ENCODE data around the gene HDAC4.

The HDAC4 gene

DNA sequence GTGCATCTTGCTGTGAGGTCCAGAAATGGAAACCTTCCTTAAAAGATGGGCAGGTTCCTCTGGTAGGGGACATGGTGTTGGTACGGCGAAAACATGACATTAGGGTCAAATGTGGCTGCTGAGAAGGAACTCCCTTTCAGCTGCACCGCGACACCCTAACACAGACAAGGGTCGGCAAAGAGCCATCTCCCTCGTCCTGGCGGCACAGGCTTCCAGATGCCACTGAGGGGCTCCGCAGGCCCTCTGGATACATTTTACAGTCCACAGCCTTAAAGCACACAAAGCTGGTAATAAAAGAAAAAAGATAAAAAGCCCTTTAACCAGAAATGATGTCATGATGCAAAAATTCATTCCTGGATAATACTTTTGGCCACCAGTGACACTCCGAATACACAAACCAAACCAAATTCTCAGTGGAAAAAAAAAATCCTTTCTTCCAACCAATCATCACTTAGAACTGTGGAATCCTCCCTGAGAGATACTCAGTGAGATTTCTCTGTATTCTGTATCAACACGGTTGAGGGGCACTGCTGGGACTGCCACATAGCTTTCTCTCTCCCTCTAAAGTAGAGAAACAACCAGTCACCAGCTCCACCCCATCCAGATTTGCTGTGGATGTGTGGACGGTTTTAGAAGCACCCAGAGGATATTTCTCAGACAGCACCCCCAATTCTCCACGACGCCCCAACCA is 174.8 kb downstream of the HDAC4 start:
- in situ Hi-C loops (cut with MboI; ENCODE audit: low pct_unique_long_range_greater_than_20kb, low sequenced_read_pairs, unreplicated experiment), result no loop called here
- no peak for DNase-seq (ENCODE audit: low spot score)
- TF ChIP-seq, protein P1, sequence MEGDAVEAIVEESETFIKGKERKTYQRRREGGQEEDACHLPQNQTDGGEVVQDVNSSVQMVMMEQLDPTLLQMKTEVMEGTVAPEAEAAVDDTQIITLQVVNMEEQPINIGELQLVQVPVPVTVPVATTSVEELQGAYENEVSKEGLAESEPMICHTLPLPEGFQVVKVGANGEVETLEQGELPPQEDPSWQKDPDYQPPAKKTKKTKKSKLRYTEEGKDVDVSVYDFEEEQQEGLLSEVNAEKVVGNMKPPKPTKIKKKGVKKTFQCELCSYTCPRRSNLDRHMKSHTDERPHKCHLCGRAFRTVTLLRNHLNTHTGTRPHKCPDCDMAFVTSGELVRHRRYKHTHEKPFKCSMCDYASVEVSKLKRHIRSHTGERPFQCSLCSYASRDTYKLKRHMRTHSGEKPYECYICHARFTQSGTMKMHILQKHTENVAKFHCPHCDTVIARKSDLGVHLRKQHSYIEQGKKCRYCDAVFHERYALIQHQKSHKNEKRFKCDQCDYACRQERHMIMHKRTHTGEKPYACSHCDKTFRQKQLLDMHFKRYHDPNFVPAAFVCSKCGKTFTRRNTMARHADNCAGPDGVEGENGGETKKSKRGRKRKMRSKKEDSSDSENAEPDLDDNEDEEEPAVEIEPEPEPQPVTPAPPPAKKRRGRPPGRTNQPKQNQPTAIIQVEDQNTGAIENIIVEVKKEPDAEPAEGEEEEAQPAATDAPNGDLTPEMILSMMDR (IDR thresholded peaks at IDR 0.05; ENCODE audit: extremely low read depth, insufficient read depth, missing control alignments), result no peak

DNA sequence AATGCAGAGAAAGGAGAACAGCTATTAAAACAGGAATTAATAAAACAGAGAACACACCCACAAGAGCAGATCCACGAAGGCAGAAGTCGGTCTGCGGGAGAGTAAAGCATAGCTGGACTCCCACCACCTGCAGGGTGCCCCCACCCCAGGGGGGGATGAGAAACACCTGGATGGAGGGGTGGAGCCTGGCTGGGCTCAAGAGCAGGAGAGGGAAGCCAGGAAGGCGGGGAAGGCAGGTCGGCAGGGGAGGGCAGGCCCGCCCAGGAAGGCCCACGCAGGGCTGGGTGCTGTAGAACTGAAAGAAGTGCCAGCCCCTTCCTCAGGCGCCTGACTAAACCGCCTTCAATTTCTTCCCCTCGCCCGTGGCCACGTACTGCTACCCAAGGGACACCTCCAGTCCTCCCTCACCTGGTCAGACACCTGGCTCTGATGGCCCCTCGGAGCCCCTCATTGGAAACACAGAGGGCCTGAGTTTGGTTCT is 175.4 kb downstream of the HDAC4 start:
- in situ Hi-C loops (cut with MboI; ENCODE audit: low pct_unique_long_range_greater_than_20kb, low sequenced_read_pairs, unreplicated experiment), result no loop called here
- no peak for DNase-seq (ENCODE audit: low spot score)
- TF ChIP-seq, protein P1 (IDR thresholded peaks at IDR 0.05; ENCODE audit: extremely low read depth, insufficient read depth, missing control alignments), result no peak

DNA sequence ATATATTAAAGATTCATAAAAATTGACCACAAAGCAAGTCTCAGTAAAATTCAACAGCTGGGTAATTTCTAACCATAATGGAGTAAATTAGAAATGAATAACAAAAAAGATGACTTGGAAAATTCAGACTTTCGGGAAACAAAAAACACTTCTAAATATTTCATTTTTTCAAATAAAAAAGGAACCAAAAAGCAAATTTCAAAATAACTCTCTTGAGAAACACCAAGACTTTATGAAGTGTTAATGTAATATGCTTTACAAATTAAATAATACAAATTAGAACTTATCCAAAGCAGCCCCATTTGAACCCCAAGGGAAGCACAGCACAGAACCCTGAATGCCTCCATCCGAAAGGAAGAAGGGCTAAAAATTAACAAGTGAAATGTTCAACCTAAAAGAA is 175.9 kb downstream of the HDAC4 start:
- TF ChIP-seq, protein P1 (IDR thresholded peaks at IDR 0.05; ENCODE audit: extremely low read depth, insufficient read depth, missing control alignments), result no peak
- DNase-seq (ENCODE audit: low spot score), result no peak
- in situ Hi-C loops (cut with MboI; ENCODE audit: low pct_unique_long_range_greater_than_20kb, low sequenced_read_pairs, unreplicated experiment), result no loop called here

DNA sequence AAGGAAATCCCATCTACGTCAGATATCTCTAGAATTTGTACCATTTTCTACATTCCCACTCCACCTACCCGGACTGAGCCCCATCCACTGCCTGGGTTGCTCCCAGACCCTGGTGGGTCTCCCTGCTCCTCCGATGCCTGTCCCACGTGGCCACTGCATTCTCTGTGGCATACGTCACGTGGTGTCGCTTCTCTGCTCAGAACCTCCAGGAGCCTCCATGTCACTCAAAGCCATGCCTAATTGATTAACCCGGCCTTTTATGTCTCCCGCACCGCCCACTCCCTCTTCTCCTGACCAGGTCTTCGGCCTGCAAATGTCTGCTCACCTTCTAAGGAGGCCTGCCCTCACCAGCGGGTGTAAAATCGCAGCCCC is 176.6 kb downstream of the HDAC4 start:
- no peak for DNase-seq (ENCODE audit: low spot score)
- TF ChIP-seq, protein P1 (IDR thresholded peaks at IDR 0.05; ENCODE audit: extremely low read depth, insufficient read depth, missing control alignments), result no peak
- in situ Hi-C loops (cut with MboI; ENCODE audit: low pct_unique_long_range_greater_than_20kb, low sequenced_read_pairs, unreplicated experiment), result no loop called here

DNA sequence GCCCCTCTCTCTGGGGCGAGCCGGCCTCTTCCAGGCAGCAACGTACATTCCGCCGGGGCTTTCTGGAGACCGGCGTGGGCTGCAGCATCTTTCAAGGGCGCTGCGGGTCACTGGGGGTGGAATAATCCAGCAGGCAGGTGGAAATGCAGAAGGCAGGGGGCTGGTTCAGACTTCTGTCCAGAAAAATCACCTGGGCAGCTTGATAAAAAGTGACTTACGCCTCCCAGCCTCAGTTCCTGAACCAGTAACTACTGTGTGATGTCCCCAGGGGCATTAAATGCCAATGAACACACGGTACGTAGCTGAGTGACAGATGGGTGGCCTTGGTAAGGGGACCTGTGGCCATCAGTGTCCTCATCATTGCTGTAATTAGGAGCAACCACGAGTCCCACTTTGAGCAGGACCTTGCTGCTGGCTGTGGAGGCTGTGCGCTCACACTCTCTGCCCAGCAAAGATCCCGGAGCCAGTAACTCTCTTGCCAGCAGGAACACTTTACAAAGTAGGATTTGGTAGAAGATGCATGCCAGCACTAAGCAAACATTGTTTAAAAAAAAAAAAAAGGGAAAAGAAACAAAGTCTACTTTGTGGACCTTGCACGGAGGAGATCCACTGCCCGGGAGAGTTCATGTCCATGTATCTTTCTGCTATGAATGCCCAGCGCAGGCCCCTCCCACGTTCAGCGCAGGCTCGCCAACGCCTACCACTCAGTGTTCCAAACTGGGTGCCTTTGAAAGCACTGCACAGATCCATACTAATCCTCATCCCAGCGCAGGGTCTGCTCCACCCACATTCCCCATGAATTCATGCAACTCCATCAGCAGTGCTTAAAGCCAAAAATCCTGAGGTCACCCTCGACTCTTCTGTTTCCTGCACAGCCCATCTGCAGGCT is 177.3 kb downstream of the HDAC4 start:
- in situ Hi-C loops (cut with MboI; ENCODE audit: low pct_unique_long_range_greater_than_20kb, low sequenced_read_pairs, unreplicated experiment), result no loop called here
- no peak for DNase-seq (ENCODE audit: low spot score)
- TF ChIP-seq, protein P1 (IDR thresholded peaks at IDR 0.05; ENCODE audit: extremely low read depth, insufficient read depth, missing control alignments), result no peak

DNA sequence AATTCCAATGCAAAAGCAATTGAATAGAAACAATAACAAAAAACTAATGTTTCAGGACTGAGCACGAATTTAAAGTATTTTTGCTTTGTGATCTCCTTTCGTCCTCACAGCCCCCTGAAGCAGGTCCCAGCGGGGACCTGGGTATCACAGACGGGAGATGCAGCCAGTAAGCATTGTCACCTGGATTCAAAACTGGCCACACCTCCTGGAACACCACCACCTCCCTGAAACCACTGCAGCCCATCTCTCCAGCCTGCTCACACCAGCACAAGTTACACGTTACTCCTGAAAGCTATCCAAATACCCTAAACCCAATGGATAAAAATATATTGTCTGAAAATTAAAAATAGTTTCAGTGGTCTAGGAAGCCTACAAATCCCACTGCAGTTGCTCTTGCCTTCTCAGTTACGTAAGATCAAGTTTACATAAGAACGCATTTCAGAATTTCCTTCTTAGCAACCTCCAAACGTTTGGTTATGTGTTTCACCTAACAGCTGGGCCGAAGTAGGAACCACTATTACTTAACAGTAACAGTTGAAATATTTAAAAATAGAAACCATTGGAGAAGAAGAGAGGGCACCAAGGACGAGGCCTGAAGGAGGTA is 178.0 kb downstream of the HDAC4 start:
- no peak for DNase-seq (ENCODE audit: low spot score)
- in situ Hi-C loops (cut with MboI; ENCODE audit: low pct_unique_long_range_greater_than_20kb, low sequenced_read_pairs, unreplicated experiment), result no loop called here
- TF ChIP-seq, protein P1 (IDR thresholded peaks at IDR 0.05; ENCODE audit: extremely low read depth, insufficient read depth, missing control alignments), result no peak

Measured in GM13977 (cell line).